WTC11 (cell line): Measurements from ENCODE around the gene FANCE. TPM values are rescaled to one million over a fixed set of nuclear protein-coding genes. Genes with fewer than 3 reads are reported as not detected.

Experiments used
- AFF4 ChIP-seq: sonication (generic); formaldehyde crosslinking; IDR thresholded peaks from 2 replicates; pipeline ENCODE4 v1.8.1; 2023; ENCODE audit warnings: mild to moderate bottlenecking, missing genetic modification reagents, borderline replicate concordance
- ARID4B ChIP-seq: sonication (generic); formaldehyde crosslinking; IDR thresholded peaks from 2 replicates; pipeline ENCODE4 v1.8.0; 2023; ENCODE audit warnings: missing genetic modification reagents, mild to moderate bottlenecking, borderline replicate concordance
- CTCF ChIP-seq: fragments of 200-600 bp; IDR thresholded peaks from 2 replicates; pipeline ENCODE4 v1.8.0; 2022; ENCODE audit warnings: antibody characterized with exemption
- ERG ChIP-seq: fragments of 250-450 bp; sonication (Bioruptor Pico); IDR thresholded peaks from 2 replicates; pipeline ENCODE4 v1.8.0; 2021; ENCODE audit warnings: mild to moderate bottlenecking
- GRHL2 ChIP-seq: fragments of 250-450 bp; sonication (Bioruptor Pico); IDR thresholded peaks from 2 replicates; pipeline ENCODE4 v1.8.0; 2022; ENCODE audit warnings: mild to moderate bottlenecking, moderate library complexity; ENCODE audit not compliant: insufficient replicate concordance, severe bottlenecking
- MLX ChIP-seq: sonication (generic); formaldehyde crosslinking; IDR thresholded peaks from 2 replicates; pipeline ENCODE4 v1.8.1; 2023; ENCODE audit warnings: mild to moderate bottlenecking, missing genetic modification reagents, moderate library complexity
- NFE2L1 ChIP-seq: sonication (generic); formaldehyde crosslinking; IDR thresholded peaks from 2 replicates; pipeline ENCODE4 v1.8.1; 2023; ENCODE audit warnings: missing genetic modification reagents
- total RNA-seq: library from RNA; stranded (reverse); gene quantifications from 3 replicates; pipeline ENCODE4 v1.2.3, GENCODE V29; 2021
- TF ChIP-seq, protein P1 (sequence below): sonication (generic); formaldehyde crosslinking; IDR thresholded peaks from 2 replicates; pipeline ENCODE4 v1.8.1; 2023; ENCODE audit warnings: mild to moderate bottlenecking, moderate library complexity, missing genetic modification reagents

FANCE gene
- total RNA-seq, 1 experiment from 2014 or later: 22.3 TPM

GRCh38 chr6:35495258-35496035 lies 43.3 kb downstream of the FANCE start (continued):
- TF ChIP-seq MLX (CRISPR knock-in tag) (no peak), GRHL2 (CRISPR knock-in tag) (no peak), AFF4 (CRISPR knock-in tag) (no peak), NFE2L1 (CRISPR knock-in tag) (no peak), ERG (CRISPR knock-in tag) (no peak), CTCF (no peak), ARID4B (CRISPR knock-in tag) (no peak)
- TF ChIP-seq, protein P1, sequence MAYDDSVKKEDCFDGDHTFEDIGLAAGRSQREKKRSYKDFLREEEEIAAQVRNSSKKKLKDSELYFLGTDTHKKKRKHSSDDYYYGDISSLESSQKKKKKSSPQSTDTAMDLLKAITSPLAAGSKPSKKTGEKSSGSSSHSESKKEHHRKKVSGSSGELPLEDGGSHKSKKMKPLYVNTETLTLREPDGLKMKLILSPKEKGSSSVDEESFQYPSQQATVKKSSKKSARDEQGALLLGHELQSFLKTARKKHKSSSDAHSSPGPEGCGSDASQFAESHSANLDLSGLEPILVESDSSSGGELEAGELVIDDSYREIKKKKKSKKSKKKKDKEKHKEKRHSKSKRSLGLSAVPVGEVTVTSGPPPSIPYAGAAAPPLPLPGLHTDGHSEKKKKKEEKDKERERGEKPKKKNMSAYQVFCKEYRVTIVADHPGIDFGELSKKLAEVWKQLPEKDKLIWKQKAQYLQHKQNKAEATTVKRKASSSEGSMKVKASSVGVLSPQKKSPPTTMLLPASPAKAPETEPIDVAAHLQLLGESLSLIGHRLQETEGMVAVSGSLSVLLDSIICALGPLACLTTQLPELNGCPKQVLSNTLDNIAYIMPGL (CRISPR knock-in tag): no peak
- TF ChIP-seq, all 79 proteins: peak for 0
